Skin epidermis (tissue), 12 donors: Measurements from ENCODE around the gene SKI.
A peak's percentile ranks its signal among the peaks of the same experiment; 100 is the strongest.

Experiments
- H3K27ac ChIP-seq, 21 experiments: fragments of 200-600 bp; sonication (generic) in 11 of 21; one replicate each; pipeline ENCODE4 v1.5.0; 2020; ENCODE audit warnings: mild to moderate bottlenecking in 3 of 21, inconsistent platforms in 2 of 21, moderate library complexity in 2 of 21
- H3K4me3 ChIP-seq, 7 experiments: fragments of 200-600 bp; sonication (generic) in 2 of 7; one replicate each; pipeline ENCODE4 v1.5.0; 2020; ENCODE audit warnings: inconsistent platforms in 2 of 7, mild to moderate bottlenecking in 2 of 7, moderate library complexity in 1 of 7

SKI gene

GRCh38 chr1:2350911-2351655 lies 123.0 kb downstream of the SKI start:
- Histone ChIP-seq H3K27ac (no peak overlapping the region), H3K4me3 (no peak overlapping the region)

- H3K27ac ChIP-seq, result no peak overlapping the region
- H3K4me3 ChIP-seq, result no peak overlapping the region
Observed at GRCh38 chr1:2351723-2352122, 123.6 kb downstream of the SKI start.

- no peak overlapping the region for H3K27ac ChIP-seq
Observed at GRCh38 chr1:2352341-2352896, 124.3 kb downstream of the SKI start.

GRCh38 chr1:2352897-2353550 lies 124.9 kb downstream of the SKI start:
- Histone ChIP-seq H3K4me3 (no peak overlapping the region), H3K27ac (no peak overlapping the region)

More at GRCh38 chr1:2352341-2352896, 124.3 kb downstream of the SKI start:
- no peak overlapping the region for H3K4me3 ChIP-seq

GRCh38 chr1:2353551-2354438 lies 125.7 kb downstream of the SKI start:
- Histone ChIP-seq H3K27ac (no peak overlapping the region), H3K4me3 (no peak overlapping the region)

- Histone ChIP-seq H3K4me3 (no peak overlapping the region), H3K27ac (no peak overlapping the region)
Observed at GRCh38 chr1:2354511-2355372, 126.6 kb downstream of the SKI start.

- no peak overlapping the region for H3K27ac ChIP-seq
- H3K4me3 ChIP-seq, result no peak overlapping the region
Observed at GRCh38 chr1:2355373-2356261, 127.5 kb downstream of the SKI start.

GRCh38 chr1:2356401-2356800 lies 128.3 kb downstream of the SKI start:
- H3K27ac ChIP-seq, result no peak overlapping the region
- no peak overlapping the region for H3K4me3 ChIP-seq

GRCh38 chr1:2356911-2357845 lies 129.1 kb downstream of the SKI start:
- H3K27ac ChIP-seq, result peak overlapping the region in 1 of 21 experiments; percentile 5
- no peak overlapping the region for H3K4me3 ChIP-seq

GRCh38 chr1:2358072-2358471 lies 130.0 kb downstream of the SKI start:
- no peak overlapping the region for H3K27ac ChIP-seq
- no peak overlapping the region for H3K4me3 ChIP-seq

GRCh38 chr1:2358651-2359640 lies 130.8 kb downstream of the SKI start:
- H3K4me3 ChIP-seq, result no peak overlapping the region
- no peak overlapping the region for H3K27ac ChIP-seq
